NCI-H2196 (cell line): ENCODE results near the gene LRP1B.

Experiments used
- DNase-seq: peaks from one replicate; lab custom pipeline; 2025; ENCODE audit not compliant: unreplicated experiment; lab: John Stamatoyannopoulos, UW

Gene LRP1B

GRCh38 chr2:141703501-141703900, 427.3 kb downstream of the LRP1B start:
- no peak for DNase-seq

- DNase-seq: no peak
These were observed 429.2 kb downstream of the LRP1B start for GRCh38 chr2:141701618-141702017.

DNA sequence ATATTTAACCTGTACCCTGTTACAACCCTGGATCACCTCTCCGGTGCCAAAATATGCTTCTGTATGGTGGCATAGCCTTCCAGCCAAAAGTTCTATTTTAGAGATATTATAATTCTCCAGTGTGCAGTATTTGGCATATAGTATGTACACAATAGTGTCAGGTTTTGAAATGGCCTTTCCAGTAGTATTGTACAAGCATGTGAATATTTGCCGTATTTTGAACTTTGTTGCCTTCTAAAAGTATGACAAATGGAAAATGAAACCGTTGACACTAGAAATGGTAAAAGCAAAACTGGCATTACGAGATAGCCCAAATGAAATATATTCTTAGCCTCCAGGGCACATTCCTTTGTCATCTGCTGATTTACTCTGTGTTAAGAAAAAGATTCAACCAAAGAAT, 431.2 kb downstream of the LRP1B start:
- DNase-seq: no peak

DNA sequence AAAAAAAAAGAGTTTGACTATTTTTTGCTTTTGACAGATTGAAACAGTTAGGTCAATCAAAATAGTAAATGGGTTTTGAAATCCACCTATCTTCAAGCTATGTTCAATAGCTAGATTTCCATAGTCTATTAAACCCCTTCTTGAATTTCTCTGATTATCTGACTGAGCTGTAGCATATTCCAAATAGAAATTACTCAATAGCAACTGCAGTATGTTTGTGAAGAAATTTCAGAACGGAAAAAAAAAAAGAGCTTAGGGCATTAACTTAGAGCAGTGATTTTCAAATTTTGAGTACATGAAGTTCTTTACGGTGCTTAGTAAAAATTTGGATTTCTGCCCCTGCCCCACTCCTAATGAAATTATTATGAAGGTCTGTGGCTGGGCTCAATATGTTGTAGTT, 432.3 kb downstream of the LRP1B start:
- no peak for DNase-seq

DNA sequence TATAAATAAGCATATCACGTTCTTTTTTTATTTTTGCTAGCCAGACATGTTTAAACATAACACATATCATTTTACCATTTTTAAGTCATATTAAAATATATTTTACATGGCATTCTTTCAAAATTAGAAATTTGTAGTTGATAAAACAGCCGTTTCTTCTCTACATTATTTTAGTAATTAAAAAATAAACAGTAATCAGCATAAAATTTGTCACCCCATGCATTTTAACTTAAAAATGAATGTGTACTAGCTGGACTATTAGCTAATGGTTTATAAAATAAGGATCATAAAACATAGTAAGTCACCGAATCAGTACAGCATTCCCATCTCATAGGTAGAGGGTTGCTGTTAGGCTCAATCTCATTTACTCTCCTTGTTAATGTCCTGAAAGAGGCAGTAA, 433.8 kb downstream of the LRP1B start:
- no peak for DNase-seq

GRCh38 chr2:141694180-141694579, 436.6 kb downstream of the LRP1B start:
- no peak for DNase-seq

GRCh38 chr2:141692829-141693228, 438.0 kb downstream of the LRP1B start:
- no peak for DNase-seq

DNA sequence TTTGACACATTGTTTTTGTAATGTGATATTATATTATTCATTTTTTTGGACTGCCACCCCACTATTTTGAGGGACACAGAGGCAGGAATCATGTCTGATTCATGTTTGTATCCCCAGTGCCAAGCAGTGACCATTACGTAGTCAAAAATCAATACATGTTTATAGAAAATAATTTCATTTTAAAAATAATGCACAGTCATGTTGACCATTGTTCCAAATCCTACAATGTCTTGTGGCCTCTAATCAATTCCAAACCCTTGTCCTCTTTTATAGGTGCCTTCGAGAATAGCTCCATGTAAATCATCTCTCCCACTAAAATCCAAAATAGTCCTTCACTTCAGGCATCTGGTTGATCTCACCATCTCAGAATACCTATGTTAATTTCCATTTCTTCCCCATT, 454.7 kb downstream of the LRP1B start:
- DNase-seq: no peak

DNA sequence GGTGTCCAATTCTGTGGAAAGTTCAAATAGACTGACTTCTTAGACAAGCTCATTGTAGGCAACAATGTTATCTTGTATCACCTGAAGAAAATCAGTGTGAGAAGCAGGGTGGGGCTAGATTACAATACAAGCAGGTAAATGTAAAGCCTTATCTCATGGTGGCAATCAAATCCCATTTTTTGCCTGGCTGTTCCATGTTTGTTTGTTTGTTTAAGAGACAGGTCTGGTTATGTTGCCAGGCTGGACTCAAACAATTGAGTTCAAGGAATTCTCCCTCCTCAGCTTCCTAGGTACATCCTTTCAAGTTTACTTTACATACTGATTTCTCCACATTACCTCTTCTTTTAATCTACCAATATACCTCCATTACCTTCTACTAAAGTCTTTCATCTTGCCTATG, 464.6 kb downstream of the LRP1B start:
- DNase-seq: no peak

GRCh38 chr2:141660232-141660631, 470.6 kb downstream of the LRP1B start:
- DNase-seq: no peak

DNA sequence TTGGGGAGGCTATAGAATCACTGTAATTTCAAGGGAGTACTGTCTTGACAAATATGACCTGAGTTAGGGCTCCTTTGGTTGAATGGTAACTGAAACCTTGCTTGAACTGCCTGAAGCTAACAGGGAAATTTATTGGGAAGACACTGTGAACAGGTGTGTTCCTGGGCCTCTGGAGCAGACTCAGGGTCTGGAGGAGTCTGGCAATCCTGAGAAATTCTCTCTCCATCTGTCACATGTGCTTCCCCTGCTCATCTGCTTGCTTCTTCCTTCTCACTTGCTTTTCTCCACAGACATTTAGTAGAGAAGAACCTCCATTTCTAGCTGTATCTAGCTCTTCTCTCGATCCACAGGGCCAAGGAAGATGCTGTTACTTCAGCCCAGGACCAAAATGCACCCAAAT, 476.5 kb downstream of the LRP1B start:
- DNase-seq: no peak

DNA sequence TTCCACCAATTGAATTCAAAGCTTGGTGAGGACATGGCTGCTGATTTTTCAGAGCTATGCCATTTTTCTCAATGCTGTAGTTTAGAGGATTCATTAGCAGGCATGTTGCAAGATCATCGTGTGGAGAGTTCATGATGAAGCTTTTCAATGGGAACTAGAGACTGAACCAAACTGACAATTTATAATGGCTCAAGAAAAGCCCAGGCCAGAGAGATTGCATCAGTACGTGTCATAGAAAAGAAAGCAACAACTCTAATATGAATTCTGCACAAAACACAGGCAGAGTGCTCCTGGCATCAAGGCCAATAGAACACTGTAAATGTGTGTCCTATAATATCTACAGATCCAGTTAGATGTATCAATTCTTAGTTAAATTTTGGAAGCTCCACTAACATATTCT, 477.6 kb downstream of the LRP1B start:
- DNase-seq: no peak

- no peak for DNase-seq
These were observed 478.5 kb downstream of the LRP1B start for GRCh38 chr2:141652308-141652707.

DNA sequence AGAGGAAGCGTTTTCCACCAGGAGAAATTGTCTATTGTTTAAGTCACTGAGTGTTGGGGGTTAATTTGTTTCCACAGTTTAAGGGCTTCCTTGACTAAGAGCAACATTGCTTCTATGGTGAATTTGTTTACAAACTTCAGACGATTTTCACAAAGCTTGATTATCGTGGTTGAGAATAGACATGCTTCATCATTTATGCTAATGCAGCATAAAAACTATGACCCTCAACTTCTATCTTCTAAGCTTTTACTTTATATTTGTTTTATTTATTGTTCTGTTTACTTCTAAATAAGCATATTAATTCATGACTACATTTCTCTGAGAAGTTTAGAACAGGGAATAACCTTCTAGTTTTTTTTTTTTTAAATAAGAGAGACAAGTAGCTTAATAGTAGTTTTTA, 483.5 kb downstream of the LRP1B start:
- DNase-seq: no peak

DNA sequence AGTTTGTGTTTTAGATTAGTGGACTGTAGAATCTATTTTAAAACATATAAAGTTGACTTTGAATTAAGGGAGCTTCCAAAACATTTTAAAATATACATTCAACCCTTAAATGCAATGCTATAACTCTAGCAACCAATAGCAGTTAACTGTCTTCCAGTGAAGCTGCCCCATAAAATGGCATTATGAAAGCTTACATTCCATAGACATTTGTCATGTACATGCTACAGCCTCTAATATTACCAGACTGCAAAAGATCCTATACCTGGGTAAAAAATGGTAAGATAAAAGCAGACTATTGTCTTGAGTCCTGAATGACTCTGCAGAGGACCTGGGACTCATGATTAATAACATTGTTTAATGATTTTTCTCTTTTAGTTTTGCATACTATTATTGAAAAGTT, 489.4 kb downstream of the LRP1B start:
- no peak for DNase-seq

GRCh38 chr2:141639809-141640208, 491.0 kb downstream of the LRP1B start:
- no peak for DNase-seq

DNA sequence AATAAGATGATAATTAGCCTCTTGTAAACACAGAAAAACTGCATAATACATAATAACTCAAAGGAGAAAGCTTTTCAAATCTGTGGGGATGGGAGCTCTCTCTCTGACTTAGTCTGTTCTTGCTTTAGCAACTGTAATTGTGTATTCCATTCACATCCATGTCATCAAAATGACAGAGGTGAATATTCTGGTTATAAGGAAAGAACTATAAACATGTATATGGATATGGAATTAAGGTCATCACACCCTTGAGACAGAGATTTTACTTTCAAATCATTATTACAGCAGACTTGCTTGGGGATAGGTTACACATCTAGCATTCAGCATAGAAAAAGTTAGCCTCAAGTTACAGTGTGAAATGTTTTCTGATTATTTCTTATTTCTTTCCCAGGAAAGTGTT, 497.7 kb downstream of the LRP1B start:
- DNase-seq: no peak

- no peak for DNase-seq
These were observed 500.3 kb downstream of the LRP1B start for GRCh38 chr2:141630407-141630930.

DNA sequence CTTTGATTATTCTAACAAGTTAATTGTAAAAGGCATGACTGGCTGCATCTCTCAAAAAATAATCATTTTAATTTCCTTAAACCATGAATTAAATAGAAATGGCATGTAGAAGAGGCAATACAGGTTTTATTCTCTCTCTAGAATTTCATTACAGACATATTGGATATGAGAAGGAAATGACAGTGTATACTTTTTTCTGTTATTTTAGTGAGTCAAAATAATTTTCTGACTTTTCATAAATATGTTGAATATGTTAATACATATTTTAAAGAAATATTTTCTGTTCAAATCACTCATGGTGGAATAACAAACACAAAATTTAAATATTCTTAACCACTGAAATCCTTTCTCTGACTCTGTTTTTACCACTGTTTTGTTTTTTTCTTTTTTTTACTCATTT, 510.4 kb downstream of the LRP1B start:
- DNase-seq: no peak

DNA sequence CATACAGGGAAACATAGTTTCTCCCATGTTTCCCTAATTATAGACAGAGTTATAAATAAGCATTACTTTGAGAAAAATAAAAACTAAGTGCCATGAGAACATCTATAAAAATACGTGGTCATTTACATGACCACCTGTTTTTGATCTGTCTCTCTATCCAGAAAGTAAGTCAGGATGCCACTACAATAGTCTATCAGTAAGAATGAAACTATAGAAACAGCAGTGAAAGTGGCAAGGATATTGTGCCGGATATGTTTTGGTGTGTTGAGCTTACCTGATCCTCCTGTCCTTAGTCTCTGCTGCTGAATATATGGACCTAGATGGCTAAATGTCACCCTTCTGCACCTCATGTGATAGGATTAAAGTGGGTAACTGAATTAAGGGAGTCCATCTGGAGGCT, 512.4 kb downstream of the LRP1B start:
- no peak for DNase-seq

DNA sequence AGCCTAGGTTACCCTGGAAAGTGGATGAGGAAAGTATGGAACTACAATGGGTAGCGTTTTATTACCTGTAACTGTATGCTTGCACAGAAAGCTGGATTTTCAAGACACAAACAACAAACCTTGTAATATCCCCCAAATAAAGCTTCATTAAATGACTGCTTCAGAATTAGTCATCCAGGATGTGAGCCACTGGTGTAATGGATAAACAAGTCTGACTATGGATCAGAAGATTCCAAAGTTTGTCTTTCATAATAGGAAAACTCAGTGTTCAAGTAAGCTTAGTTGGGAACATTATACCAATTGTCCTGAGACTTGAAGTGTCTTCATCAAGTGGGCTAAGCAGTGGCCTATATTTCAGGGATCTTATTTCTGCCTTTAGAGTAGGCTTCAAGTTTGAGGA, 518.8 kb downstream of the LRP1B start:
- no peak for DNase-seq

- no peak for DNase-seq
These were observed 519.6 kb downstream of the LRP1B start for GRCh38 chr2:141611176-141611571.

DNA sequence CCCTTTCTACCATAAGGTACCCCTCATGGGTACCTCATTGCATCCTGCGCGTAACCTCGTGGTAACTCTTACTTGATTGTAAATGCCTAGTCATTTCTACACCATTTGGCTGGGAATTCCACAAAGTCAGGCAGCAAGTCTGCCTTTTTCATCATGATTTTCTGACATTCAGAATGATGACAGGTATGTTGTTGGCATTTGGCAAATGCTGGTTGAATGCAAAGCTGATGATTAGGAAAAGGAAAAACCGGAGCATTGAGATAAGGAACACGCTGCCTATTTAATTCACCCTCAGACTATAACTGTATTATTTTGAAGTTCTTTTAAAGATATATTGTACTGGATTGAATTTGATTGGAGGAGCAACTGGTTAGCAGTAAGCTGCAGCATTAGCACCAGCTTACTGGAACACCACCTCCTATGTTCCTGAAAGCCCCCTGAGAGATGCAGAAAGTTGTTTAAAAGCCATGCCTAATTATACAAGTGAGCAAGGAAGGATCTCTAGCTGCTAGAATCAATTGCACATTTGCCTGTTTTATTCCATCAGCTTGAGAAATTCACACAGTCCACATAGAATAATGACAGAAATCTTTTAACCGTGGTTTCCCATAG, 520.1 kb downstream of the LRP1B start:
- no peak for DNase-seq
